HepG2 (cell line): ENCODE data around the gene NOTCH3. TPM values are rescaled to one million over a fixed set of nuclear protein-coding genes. Genes with fewer than 3 reads are reported as not detected.
A peak's percentile ranks its signal among the peaks of the same experiment; 100 is the strongest.

Experiments used
- AFF4 ChIP-seq: sonication (generic); formaldehyde crosslinking; IDR thresholded peaks from 2 replicates; pipeline ENCODE4 v1.4.0; 2020; ENCODE audit warnings: missing genetic modification reagents
- ATM ChIP-seq: fragments of 450-650 bp; IDR thresholded peaks from 2 replicates; pipeline ENCODE4 v1.7.1; 2017; ENCODE audit warnings: mild to moderate bottlenecking, borderline replicate concordance
- BCL6 ChIP-seq: IDR thresholded peaks from 2 replicates; pipeline ENCODE4 v1.6.1; 2016; ENCODE audit warnings: missing genetic modification reagents, missing compliant biosample characterization
- FOXA1 ChIP-seq, 2 experiments: fragments of 450-650 bp in 1 of 2; sonication (generic) in 1 of 2; formaldehyde crosslinking in 1 of 2; IDR thresholded peaks; 2 replicates each; pipeline versions ENCODE4 v1.4.0 to v1.6.1; 2016 to 2020; ENCODE audit warnings: missing genetic modification reagents in 1 of 2
- HIC2 ChIP-seq: sonication (generic); formaldehyde crosslinking; IDR thresholded peaks from 2 replicates; pipeline ENCODE4 v1.9.0; 2022; ENCODE audit warnings: low read depth, missing genetic modification reagents
- HNRNPL ChIP-seq: fragments of 200-400 bp; formaldehyde crosslinking; IDR thresholded peaks from 2 replicates; pipeline ENCODE4 v1.6.1; 2017; ENCODE audit warnings: mild to moderate bottlenecking, low read depth, low read length
- MED8 ChIP-seq: sonication (generic); formaldehyde crosslinking; IDR thresholded peaks from 2 replicates; pipeline ENCODE4 v1.8.1; 2023; ENCODE audit warnings: mild to moderate bottlenecking, missing genetic modification reagents; ENCODE audit not compliant: insufficient replicate concordance
- MTA1 ChIP-seq: sonication (generic); formaldehyde crosslinking; IDR thresholded peaks from 2 replicates; pipeline ENCODE4 v1.4.0; 2020; ENCODE audit warnings: missing genetic modification reagents, mild to moderate bottlenecking, borderline replicate concordance
- MTA3 ChIP-seq: sonication (generic); formaldehyde crosslinking; IDR thresholded peaks from 2 replicates; pipeline ENCODE4 v1.4.0; 2020; ENCODE audit warnings: missing genetic modification reagents
- PAXIP1 ChIP-seq: sonication (generic); formaldehyde crosslinking; conservative IDR thresholded peaks from 2 replicates; pipeline ENCODE4 v1.4.0; 2020; ENCODE audit warnings: mild to moderate bottlenecking, missing genetic modification reagents, moderate library complexity
- RAD51 ChIP-seq: fragments of 450-650 bp; IDR thresholded peaks from 2 replicates; pipeline ENCODE4 v1.6.1; 2016; ENCODE audit warnings: borderline replicate concordance
- SRSF4 ChIP-seq: fragments of 200-400 bp; formaldehyde crosslinking; IDR thresholded peaks from one replicate; pipeline ENCODE4 v1.6.1; 2018; ENCODE audit warnings: mild to moderate bottlenecking, low read depth, low read length, moderate library complexity; ENCODE audit not compliant: poor library complexity, severe bottlenecking
- TCF12 ChIP-seq, 2 experiments: fragments of 450-650 bp in 1 of 2; sonication (generic) in 1 of 2; formaldehyde crosslinking in 1 of 2; IDR thresholded peaks; 2 replicates each; pipeline versions ENCODE4 v1.6.1 to v1.8.0; 2017 to 2022; ENCODE audit warnings: antibody characterized with exemption in 1 of 2, mild to moderate bottlenecking in 1 of 2, missing genetic modification reagents in 1 of 2, moderate library complexity in 1 of 2
- ZBTB21 ChIP-seq: sonication (generic); formaldehyde crosslinking; IDR thresholded peaks from 2 replicates; pipeline ENCODE4 v1.4.0; 2020; ENCODE audit warnings: missing genetic modification reagents
- ZNF7 ChIP-seq: IDR thresholded peaks from 2 replicates; pipeline ENCODE4 v1.6.1; 2016; ENCODE audit warnings: missing biosample characterization, missing genetic modification reagents
- ZSCAN22 ChIP-seq: sonication (generic); formaldehyde crosslinking; IDR thresholded peaks from 2 replicates; pipeline ENCODE4 v1.4.0; 2020; ENCODE audit warnings: mild to moderate bottlenecking, missing genetic modification reagents
- polyA plus RNA-seq, 8 experiments: library from polyadenylated mRNA; depleted of rRNA in 3 of 8; stranded (reverse) in 7 of 8; unstranded in 1 of 8; fragments of >200 nt; fragmentation: Illumina TruSeq in 4 of 8; extraction: Trizol in 4 of 8; gene quantifications; 2 replicates each; pipeline versions ENCODE4 v1.2.1 to v1.2.3, GENCODE V29; 2011 to 2016; ENCODE audit warnings: low read depth in 4 of 8, missing spikeins in 1 of 8, mixed read lengths in 1 of 8; ENCODE audit not compliant: insufficient read depth in 1 of 8
- total RNA-seq, 5 experiments: library from RNA; depleted of rRNA; stranded (reverse); fragments of >200 nt; fragmentation: Illumina TruSeq; extraction: Trizol; gene quantifications; 2 replicates each; pipeline ENCODE4 v1.2.3, GENCODE V29; 2016; ENCODE audit warnings: low read depth in 1 of 5

Gene NOTCH3
- total and polyA plus RNA-seq, 2 of the 13 experiments (the other 11 are each of a cell fraction or from before 2014, with no cell fraction given) = 0.09 to 0.28 TPM

- TF ChIP-seq TCF12 (IDR thresholded peaks at IDR 0.05) (no peak), TCF12 (CRISPR knock-in tag; IDR thresholded peaks at IDR 0.05) (no peak), SRSF4 (no peak), MTA3 (CRISPR knock-in tag) (no peak), HNRNPL (no peak), FOXA1 (IDR thresholded peaks at IDR 0.05) (no peak), FOXA1 (CRISPR knock-in tag; IDR thresholded peaks at IDR 0.05) (no peak), BCL6 (CRISPR knock-in tag) (peak; percentile 27; the same call in 1 of the 2 replicates), MTA1 (CRISPR knock-in tag) (peak; percentile 30; the same call in 1 of the 2 replicates), MED8 (CRISPR knock-in tag) (no peak), ZSCAN22 (no peak), ATM (no peak), AFF4 (CRISPR knock-in tag) (no peak), RAD51 (no peak), HIC2 (CRISPR knock-in tag) (no peak), PAXIP1 (no peak), ZNF7 (no peak), ZBTB21 (no peak)
Observed at GRCh38 chr19:15180451-15181390, 20.1 kb downstream of the NOTCH3 start (continued).
